Left lung (tissue), 10 donors: ENCODE measurements around the gene NKAIN1. TPM values are rescaled to one million over a fixed set of nuclear protein-coding genes. Genes with fewer than 3 reads are reported as not detected.
"Not testable (repeated sequence)": the region's sequence is repeated elsewhere in the genome, so short reads cannot be mapped to it uniquely, and the experiment has no call there.

ENCODE experiments used
- ATAC-seq: fragments of 200-7000 bp; cut with Tn5 transposase; one replicate; pipeline ENCODE4 v1.9.1; 2020; ENCODE audit warnings: moderate library complexity
- DNase-seq, 4 donors: peaks; one replicate each; pipeline ENCODE4 v3.0.0-alpha.2; 2013 to 2020
- H3K27ac ChIP-seq, 2 donors: fragments of 200-600 bp; sonication (generic) in 1 of 2; one replicate each; pipeline versions ENCODE4 v1.5.0 to v1.8.0; 2020 to 2021
- H3K27me3 ChIP-seq, 2 donors: fragments of 200-600 bp; sonication (generic) in 1 of 2; one replicate each; pipeline versions ENCODE4 v1.5.0 to v1.8.0; 2020 to 2021
- H3K36me3 ChIP-seq, 2 donors: fragments of 200-600 bp; sonication (generic) in 1 of 2; one replicate each; pipeline versions ENCODE4 v1.5.0 to v1.8.0; 2020 to 2021
- H3K4me1 ChIP-seq, 2 donors: fragments of 200-600 bp; one replicate each; pipeline ENCODE4 v1.8.0; 2021
- H3K4me3 ChIP-seq, 2 donors: fragments of 200-600 bp; sonication (generic) in 1 of 2; one replicate each; pipeline versions ENCODE4 v1.5.0 to v1.8.0; 2020 to 2021; ENCODE audit warnings: mild to moderate bottlenecking in 1 of 2
- H3K9me3 ChIP-seq, 2 donors: fragments of 200-600 bp; sonication (generic) in 1 of 2; one replicate each; pipeline versions ENCODE4 v1.5.0 to v1.8.0; 2020 to 2021
- intact Hi-C, 2 donors: fragments of 100-400 bp; cut with DNase I; formaldehyde crosslinking; loops; one replicate each; pipeline versions ENCODE4 v1.11.2 to v1.14.2; 2022
- polyA plus RNA-seq, 6 donors: library from polyadenylated mRNA; unstranded; fragments of 120-200 nt; gene quantifications; one replicate each; pipeline ENCODE4 v1.2.1, GENCODE V29; 2013; ENCODE audit not compliant: insufficient read length in 6 of 6
- total RNA-seq, 2 donors: library from RNA; stranded (reverse); fragmentation: NEBNext Ultra II Directional; extraction: Animal tissue kit (Norgen Biotek cat#: 25700); gene quantifications; one replicate each; pipeline ENCODE4 v1.2.1, GENCODE V29; 2021
- TF ChIP-seq, protein P1 (sequence below), 2 donors: fragments of 200-600 bp; sonication (generic) in 1 of 2; IDR thresholded peaks; one replicate each; pipeline versions ENCODE4 v1.5.0 to v1.8.0; 2021; ENCODE audit warnings: antibody characterized with exemption in 2 of 2
- donor health status: DM: no; HTN: yes; CAD: no.
- donor health status: DM: no; HTN: no; CAD: no.

Gene NKAIN1
- total and polyA plus RNA-seq, 8 donors, result 1.7 to 3.2 (median 2.7) TPM; not detected in 2

DNA sequence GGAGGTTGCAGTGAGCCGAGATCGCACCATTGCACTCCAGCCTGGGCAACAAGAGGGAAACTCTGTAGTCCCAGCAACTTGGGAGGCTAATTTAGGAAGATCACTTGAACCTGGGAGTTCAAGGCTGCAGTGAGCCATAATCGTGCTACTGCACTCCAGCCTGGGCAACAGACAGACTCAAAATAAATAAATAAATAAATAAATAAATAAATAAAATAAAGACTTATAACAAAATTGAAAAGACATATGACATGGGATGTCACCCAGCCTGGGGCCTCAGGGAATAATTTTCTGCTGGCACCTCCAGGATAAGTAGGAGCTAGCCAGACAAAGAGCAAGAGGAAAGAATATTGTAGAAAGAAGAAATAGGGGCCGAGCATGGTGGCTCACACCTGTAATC lies 96.2 kb downstream of the NKAIN1 start:
- H3K4me3 ChIP-seq, result no peak overlapping the region
- ATAC-seq (no peak), DNase-seq (no peak)
- intact Hi-C loops, result no loop called here
- TF ChIP-seq, protein P1, sequence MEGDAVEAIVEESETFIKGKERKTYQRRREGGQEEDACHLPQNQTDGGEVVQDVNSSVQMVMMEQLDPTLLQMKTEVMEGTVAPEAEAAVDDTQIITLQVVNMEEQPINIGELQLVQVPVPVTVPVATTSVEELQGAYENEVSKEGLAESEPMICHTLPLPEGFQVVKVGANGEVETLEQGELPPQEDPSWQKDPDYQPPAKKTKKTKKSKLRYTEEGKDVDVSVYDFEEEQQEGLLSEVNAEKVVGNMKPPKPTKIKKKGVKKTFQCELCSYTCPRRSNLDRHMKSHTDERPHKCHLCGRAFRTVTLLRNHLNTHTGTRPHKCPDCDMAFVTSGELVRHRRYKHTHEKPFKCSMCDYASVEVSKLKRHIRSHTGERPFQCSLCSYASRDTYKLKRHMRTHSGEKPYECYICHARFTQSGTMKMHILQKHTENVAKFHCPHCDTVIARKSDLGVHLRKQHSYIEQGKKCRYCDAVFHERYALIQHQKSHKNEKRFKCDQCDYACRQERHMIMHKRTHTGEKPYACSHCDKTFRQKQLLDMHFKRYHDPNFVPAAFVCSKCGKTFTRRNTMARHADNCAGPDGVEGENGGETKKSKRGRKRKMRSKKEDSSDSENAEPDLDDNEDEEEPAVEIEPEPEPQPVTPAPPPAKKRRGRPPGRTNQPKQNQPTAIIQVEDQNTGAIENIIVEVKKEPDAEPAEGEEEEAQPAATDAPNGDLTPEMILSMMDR (IDR thresholded peaks at IDR 0.05), result no peak
- no peaks in the 10 kb centered on the region for H3K36me3 ChIP-seq
- H3K27me3 ChIP-seq, result no peaks in the 10 kb centered on the region
- no peaks in the 10 kb centered on the region for H3K4me1 ChIP-seq
- H3K9me3 ChIP-seq, result no peaks in the 10 kb centered on the region
- no peak overlapping the region for H3K27ac ChIP-seq

DNA sequence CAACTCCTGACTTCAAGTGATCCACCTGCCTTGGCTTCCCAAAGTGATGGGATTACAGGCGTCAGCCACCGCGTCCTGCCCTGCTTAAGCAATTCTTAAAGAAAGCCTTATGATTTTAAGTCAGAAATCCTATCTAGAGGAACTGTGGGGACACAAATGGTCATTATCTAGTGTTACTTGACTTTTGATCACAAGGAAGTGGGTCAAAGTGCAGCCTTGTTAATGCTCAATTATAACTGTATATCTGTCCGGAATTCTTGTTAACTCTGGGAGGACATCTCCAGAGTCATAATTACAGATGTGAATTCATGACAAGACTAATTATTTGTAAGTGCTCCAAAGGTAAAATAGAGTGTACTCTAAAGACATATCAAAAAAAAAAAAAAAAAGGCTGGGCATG lies 97.3 kb downstream of the NKAIN1 start:
- intact Hi-C loops, result no loop called here
- Histone ChIP-seq H3K4me1 (no peaks in the 10 kb centered on the region), H3K9me3 (no peaks in the 10 kb centered on the region), H3K4me3 (no peak overlapping the region), H3K27me3 (no peaks in the 10 kb centered on the region), H3K36me3 (no peaks in the 10 kb centered on the region), H3K27ac (no peak overlapping the region)
- DNase-seq, result no peak
- TF ChIP-seq, protein P1 (IDR thresholded peaks at IDR 0.05), result no peak
- ATAC-seq, result no peak

DNA sequence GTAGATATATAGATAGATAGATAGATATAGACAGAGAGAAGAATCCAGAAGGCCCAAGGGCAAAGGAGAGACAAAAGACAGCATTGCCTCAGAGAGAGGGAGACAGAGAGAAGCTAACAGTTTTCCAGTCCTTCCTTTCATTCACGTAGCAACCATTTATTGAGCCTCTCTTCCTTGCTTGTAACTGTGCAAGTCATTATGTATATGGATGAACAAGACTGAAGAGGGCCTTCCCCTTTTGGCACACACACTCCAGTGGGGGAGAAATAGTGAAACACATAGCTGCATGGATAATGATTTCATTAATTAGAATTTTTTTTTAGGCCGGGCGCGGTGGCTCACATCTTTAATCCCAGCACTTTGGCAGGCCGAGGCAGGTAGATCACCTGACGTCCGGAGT lies 99.4 kb downstream of the NKAIN1 start:
- DNase-seq (no peak), ATAC-seq (no peak)
- Histone ChIP-seq H3K27ac (no peak overlapping the region), H3K9me3 (no peaks in the 10 kb centered on the region), H3K4me1 (no peaks in the 10 kb centered on the region), H3K36me3 (no peaks in the 10 kb centered on the region), H3K4me3 (no peak overlapping the region), H3K27me3 (no peaks in the 10 kb centered on the region)
- intact Hi-C loops, result no loop called here
- TF ChIP-seq, protein P1 (IDR thresholded peaks at IDR 0.05), result no peak

DNA sequence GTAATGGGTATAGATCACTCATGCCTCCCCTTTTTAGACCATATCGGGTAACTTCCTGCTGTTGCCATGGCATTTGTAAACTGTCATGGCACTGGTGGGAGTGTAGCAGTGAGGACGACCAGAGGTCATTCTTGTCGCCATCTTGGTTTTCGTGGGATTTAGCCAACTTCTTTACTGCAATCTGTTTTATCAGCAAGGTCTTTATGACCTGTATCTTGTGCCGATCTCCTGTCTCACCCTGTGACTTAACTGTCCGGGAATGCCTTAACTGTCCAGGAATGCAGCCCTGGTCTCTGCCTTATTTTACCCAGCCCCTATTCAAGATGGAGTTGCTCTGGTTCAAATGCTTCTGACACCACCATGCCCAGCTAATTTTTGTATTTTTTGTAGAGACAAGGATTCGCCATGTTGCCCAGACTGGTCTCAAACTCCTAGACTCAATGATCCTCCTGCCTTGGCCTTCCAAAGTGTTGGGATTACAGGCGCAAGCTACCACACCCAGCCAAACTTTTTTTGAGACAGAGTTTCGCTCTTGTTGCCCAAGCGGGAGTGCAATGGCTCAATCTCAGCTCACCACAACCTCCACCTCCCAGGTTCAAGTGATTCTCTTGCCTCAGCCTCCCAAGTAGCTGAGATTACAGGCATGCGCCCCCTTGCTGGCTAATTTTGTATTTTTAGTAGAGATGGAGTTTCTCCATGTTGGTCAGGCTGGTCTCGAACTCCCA lies 100.7 kb downstream of the NKAIN1 start:
- H3K4me1 ChIP-seq, H3K4me3 ChIP-seq, DNase-seq, intact Hi-C loops, ATAC-seq, H3K36me3 ChIP-seq, H3K27me3 ChIP-seq, H3K27ac ChIP-seq, H3K9me3 ChIP-seq: not testable (repeated sequence)

DNA sequence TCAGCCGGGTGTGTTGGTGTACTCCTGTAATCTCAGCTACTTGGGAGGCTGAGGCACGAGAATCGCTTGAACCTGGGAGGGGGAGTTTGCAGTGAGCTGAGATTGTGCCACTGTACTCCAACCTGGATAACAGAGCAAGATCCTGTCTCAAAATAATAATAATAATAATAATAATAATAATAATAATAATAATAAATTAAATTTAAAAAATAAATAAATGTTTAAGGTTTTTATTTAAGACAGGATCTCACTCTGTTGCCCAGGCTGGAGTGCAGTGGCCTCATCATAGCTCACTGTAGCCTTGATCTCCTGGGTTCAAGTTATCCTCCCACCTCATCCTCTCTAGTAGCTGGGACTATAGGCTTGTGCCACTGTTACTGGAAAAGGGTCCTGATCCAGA lies 101.8 kb downstream of the NKAIN1 start:
- H3K9me3 ChIP-seq, H3K4me1 ChIP-seq, intact Hi-C loops, DNase-seq, ATAC-seq, H3K27me3 ChIP-seq, H3K36me3 ChIP-seq, H3K27ac ChIP-seq, H3K4me3 ChIP-seq: not testable (repeated sequence)

DNA sequence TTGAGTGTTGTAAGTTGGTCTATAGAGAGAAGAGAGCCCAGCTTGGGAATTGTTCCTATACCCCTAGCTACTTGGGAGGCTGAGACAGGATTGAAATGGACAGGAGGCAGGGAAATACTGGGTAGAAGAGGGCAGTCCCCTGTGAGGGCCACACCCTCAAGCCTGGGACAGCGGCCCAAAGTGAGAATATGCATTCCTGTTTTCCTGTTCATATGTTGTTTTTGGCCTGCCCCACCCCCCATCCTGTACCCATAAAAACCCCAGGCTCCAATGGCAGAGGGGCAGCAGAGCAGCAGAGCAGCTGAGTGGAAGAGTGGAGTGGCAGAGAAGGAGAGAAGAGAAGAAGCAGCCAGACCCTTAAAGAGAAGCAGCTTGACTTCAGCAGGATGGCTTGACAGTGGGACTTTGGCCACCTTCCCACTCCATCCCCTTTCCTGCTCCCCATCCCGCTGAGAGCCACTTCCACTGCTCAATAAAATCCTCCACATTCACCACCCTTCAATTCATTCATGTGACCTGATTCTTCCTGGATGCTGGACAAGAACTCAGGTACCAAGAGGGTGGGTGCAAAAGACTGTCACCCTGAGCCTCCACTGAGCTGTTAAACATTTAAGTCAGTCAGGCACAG lies 103.6 kb downstream of the NKAIN1 start:
- intact Hi-C loops, result no loop called here
- ATAC-seq, result no peak
- H3K4me1 ChIP-seq, result no peaks in the 10 kb centered on the region
- H3K36me3 ChIP-seq, result no peaks in the 10 kb centered on the region
- no peaks in the 10 kb centered on the region for H3K27me3 ChIP-seq
- no peak for DNase-seq
- TF ChIP-seq, protein P1 (IDR thresholded peaks at IDR 0.05), result no peak
- no peaks in the 10 kb centered on the region for H3K9me3 ChIP-seq
- no peak overlapping the region for H3K4me3 ChIP-seq
- no peak overlapping the region for H3K27ac ChIP-seq
